SHP77 (cell line): ENCODE measurements around the gene MIEF1.
"Not testable (repeated sequence)": the region's sequence is repeated elsewhere in the genome, so short reads cannot be mapped to it uniquely, and the experiment has no call there.

Experiments used
- DNase-seq, 2 experiments: peaks; one replicate each; lab custom pipeline; 2025; lab: John Stamatoyannopoulos, UW

MIEF1 gene

DNA sequence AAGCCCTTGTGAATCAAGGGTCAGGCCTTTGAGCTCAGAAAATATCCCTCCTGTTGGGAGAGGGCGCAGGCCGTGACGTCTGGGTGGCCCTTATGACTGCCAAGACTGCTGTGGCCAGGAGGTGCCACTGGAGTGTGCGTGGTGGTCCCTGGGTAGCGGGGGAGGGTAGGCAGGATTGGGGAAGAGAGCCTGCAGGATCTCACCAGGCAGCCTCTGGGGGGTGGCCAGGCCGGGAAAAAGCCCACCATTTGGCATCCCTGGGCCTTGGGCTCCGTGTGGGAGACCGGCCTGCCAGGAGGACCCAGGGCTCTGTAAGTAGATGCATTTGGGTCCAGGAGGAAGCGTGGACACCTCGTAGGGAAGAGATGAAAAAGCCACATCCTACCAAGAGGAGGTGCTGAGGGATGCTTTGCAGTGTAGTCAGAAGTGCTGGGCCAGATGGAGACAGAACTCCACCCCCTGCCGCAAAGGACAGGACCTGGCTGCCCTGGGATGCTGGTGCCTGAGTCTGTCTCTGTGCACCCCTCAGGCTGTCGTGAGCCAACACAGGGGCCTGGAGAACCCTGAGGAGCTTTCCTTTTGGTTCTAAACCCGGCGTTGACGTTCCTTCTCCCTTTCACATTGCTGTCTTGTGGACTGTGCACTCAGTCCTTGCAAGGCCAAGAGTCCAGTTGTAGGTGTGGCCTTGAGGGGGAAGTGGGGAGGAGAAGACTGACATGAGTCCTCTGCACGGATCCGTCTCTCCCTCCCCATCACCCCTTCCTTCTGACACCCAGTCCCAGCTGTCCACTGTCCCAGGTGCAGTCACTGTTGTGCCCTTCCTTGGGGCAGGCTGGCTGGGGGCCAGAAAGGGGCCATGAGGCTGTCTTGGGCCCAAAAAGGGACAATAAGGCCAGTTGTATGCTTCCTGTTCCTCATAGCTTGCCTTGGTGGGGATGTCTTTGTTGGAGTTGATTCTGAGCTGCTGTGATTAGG is 12.7 kb upstream of the MIEF1 start:
- DNase-seq, result no peak

DNA sequence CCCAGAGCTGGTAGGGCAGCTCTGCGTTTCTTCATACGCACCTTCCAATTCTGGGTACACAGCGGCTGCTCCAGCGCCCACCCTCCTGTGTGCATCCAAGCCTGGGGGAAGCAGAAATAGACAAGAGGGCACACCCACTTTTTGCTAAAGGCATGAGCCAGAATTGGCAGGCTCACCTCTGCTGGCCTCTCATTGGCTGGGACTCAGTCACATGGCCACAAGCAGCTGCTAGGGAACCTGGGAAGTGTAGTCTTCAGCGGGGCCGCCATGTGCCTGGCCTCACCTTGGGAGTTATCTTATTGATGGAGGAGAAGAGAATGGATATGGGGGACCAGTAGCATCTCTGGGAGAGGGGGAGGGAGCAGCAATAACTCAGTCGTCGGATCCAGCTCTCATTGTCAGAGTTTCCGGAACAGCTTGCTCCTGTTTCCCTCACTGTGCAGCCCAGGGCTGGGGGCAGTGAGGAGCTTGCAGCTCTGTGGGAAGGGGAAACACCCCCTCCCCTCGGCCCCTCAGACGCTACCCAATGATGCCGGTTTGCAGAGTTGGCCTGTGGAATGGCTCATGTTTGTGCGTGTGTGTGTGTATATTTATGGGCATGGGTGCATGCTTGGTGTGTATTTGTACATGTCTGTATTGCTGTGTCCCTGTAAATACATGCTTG is 11.8 kb upstream of the MIEF1 start:
- DNase-seq, result peak; percentile 79 to 91

DNA sequence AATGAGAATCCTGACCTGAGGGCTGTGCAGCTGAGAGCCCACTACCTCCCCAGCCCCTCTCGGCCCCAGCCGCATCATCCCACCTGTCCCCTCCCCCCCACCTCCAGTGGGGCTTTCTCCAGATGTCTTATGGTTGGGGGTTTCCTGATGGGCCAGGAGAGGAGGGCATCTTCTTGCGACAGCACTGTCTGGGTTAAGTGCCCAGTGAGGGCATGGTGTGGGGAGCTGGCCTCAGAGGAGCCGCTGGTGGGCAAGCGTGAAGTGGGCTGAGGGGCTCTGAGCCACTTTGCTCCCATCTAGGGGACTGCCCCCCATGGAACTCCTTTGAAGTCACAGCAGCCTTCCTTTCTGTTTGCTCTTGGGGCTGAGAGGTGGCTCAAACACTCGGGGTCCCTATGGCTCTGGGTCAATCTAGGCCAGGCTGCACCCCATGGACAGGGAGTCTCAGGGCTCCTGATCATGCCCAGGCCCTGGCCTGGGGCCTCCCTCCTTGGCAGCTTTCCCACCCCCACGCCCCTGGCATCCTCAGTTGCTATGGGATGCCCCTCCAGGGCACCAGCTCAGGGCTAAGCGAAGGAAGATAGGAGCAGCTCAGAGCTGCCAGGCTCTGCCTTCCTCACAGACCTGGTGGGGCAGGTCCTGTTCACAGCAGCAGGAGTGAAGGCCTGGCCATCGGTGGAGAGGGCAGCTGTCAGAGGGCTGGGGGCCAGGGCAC is 11.0 kb upstream of the MIEF1 start:
- DNase-seq, result no peak

DNA sequence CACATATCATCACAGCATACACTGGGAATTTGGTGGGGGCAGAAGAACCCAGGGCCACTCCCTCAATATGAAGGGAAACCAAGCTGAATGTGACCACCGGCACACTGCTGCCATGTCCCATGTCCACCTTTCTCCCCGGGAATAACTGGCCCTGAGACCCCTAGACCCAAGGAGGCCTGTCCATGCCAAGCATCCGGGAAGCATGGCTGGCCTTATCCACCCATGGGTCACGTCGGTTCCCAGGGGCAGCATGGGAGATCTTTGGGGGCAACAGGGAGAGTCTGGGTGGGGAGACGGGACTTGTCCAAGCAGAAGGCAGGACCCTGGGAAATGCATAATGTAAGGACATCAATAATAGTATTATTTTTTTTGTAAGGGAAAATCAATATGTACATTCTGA is 10.4 kb upstream of the MIEF1 start:
- DNase-seq, result no peak

DNA sequence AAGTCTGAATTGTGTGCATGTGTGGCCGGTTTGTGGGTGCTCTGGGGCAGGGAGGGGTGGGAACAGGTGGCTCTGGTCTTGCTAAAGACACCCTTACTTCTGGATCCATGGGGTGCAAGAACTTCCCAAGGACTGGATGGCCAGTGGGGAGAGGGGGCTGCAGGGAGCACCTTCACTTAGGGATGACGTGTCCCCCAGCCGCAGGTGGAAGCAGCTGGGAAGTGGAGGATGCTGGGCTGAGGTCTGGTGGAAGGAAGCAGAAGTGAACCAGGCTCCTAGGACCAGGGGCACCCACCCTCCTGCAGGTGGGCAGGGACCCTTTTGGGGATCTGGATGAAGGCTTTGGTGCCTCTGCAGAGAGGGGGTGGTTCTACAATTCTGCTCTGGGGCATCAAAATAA is 9.9 kb upstream of the MIEF1 start:
- no peak for DNase-seq

DNA sequence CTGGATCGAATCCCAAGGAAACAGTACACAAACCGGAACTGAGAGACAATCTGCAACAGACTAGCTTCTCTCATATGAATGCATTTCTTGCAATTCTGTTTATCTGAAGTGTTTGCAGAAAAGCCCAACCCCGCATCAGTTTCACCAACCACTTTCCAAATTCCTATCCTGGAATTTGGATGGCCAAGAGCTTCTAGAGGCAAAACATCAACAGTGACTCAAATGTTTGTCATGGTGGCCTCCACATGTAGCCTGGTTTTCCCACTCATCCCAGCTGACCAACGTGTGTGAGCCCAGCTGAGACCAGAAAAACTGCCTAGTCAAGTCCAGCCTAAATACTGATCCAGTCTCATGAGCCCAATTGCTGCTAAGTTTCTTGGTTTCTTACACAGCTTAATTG is 8.3 kb upstream of the MIEF1 start:
- DNase-seq, result no peak

DNA sequence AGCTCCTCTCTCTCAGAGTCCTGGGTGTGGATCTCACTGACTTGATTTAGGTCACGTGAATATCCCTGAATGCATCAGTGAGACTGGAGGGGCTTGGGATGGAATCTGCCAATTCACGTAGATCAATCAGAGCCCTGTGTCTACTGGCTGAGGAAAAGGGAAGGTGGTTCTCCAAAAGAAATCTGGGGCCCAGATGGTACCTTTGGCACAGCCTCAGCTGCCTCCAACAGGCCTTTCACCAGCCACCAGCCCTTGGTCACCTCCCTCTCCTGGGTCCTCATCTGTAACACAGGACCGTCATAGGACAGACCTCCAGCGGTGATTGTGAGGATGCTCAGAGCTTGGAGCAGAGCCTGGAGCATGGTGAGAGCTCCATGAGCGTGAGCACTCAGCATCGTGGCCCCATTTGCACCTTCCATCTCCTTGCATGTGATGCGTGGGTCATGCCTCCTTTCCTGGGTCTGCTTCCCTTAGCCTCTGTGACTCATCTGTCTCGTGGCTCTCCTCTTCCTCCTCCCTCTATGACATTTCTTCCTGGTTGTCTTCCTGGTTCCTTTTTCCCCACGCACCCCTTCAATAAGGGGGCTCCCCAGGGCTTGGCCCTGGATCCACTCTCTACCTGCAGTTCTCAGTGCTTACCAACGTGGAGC is 7.5 kb upstream of the MIEF1 start:
- no peak for DNase-seq

DNA sequence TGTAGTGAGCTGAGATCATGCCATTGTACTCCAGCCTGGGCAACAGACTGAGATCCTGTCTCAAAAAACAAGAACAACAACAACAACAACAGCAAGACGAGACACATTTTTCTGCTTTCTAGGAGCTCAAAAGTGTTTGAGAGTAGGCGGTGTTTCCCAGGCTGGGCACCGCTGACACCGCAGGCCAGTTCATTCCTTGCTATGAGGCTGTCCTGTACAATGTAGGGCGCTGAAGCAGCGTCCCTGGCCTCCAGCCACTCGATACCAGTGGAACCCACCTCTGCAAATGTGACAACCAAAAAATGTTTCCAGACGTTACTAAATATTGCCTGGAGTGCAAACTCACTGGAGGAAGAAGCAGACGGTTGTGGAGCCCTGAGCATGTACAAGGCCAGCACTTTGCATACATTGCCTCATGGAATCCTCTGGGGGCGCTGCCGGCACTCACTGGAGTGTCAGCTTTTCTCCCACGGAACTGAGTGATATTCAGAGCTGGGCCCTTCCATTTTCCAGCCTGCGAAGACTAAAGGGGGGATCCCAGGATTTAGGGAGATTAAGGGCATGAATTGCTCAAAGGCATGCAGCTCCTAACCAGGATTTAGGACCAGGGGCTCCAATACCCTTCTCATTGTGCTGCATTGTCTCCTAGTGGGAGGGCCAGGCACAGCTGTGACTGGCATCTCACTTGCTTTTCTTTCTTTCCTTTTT is 5.8 kb upstream of the MIEF1 start:
- DNase-seq, result peak; percentile 61 to 87

DNA sequence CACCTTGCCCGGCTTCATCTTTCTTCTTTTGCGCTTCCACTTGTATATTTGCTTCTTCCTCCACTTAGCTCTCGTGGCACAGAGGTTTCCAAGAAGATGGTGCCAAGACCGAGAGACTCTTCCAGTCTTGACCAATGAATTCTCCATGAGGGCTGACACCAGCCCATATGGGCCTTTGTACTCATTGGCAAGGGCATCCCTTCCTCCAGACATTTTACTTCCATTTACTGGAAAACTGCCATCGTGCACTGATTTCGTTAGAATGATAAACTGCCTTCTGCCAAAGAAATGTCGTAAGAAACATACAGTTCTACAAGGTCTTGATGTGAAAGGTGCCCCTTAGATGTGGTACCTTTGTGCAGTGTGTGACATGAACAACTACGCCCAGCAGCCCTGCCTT is 4.7 kb upstream of the MIEF1 start:
- no peak for DNase-seq

DNA sequence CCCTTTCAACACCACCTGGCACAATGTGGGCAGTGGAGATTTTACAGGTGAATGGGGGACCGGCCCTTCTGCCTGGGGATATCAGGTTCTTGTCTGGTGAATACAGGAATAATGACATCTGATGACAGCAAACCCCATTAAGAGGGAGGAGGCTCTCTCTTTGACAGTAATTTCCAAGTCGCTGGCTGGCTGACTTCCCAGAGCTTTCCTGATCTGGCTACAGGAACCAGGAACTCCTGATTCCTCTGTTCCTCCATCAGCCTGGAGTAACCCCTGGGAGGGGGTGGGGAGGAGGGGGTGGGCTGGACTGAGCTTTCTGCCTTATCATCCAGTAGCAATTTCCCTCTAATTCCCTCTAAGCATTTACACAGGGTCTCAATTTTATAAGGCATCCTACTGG is 3.7 kb upstream of the MIEF1 start:
- DNase-seq, result no peak

DNA sequence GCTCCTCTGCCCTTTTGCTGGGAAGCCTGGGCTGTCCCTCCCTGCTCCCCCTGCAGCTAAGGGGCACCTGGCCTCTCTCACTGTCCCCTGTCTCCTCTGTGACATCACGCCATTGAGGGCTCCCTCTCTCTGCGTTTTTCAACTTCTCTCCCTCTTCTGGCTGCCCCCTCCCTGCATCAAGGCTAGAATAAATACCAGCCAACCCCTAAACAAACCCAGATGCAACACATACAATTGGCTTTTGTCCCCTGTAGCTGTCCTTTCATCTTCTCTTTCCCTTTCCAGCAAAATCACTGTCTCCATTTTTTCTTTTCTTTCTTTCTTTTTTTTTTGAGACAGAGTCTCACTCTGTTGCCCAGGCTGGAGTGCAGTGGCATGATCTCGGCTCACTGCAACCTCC is 3.3 kb upstream of the MIEF1 start:
- peak in 1 of 2 experiments; percentile 21 for DNase-seq

DNA sequence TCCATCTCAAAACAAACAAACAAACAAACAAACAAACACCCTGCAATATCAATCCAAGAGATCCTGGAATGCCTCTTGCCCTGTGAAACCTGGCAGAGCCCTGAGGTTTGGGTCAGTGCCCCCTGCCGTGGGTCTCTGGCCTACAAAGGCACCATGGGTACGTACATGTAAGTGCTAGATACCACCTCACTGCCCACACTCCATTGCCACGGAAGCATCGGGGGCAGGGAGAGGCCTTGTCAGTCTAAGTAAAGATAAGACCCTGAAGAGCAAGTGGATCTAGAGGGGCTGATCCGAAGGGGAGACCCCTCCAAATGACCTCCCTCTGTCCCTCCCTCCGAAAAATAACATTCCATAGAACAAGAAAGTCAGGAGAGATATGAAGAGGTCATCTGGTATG is 2.0 kb upstream of the MIEF1 start:
- no peak for DNase-seq

DNA sequence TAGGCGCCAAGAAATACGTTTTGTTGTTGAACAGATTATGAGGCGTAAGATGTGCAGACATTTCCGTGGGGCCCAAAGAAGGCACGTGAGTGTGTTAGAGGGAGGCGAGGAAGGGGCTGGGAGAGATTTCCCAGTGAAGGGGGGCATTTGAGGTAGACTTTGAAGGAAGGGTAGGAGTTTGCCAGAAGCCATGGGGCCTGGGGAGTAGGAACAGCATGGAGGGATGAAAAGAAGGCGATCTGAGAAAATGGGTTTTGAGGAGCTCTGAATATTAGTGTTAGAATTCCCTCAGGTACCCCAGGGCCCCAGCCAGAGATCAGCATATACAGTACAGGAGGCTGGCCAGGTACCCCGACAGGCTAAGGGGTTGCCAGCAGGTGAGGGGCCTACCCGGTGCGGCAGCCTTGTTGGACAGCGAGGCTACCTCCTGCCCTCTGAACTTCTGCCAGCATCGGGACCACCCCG is 414 bp upstream of the MIEF1 start:
- DNase-seq, result no peak

DNA sequence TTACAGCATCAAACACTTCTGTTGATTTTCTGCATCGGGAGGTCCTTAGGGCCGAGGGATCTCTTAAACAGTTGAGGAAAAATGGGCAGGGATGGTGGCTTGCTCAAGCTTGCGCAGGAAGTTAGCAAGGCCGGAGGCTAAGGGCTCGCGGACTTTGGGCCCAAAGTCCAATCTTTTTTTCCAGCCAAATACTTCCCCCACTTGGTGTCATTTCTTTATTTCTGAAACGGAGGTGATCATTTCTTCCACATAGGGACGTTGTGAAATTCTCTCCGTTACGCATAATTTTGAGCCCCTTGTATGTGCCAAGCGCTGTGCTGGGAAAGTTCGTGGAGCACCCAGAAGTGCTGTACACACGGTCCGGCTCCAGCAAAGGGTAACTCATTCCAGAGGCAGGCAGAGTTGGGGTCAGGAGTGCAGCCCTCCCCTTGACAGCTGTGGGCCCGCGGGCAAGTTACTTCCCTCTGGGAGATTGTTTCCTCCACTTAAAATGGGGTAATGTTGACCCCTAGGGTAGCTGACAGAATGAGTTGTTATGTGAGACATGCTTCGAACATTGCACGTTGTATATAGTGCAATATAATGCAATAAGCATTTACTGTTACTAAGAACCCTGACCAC is 809 bp downstream of the MIEF1 start:
- no peak for DNase-seq

DNA sequence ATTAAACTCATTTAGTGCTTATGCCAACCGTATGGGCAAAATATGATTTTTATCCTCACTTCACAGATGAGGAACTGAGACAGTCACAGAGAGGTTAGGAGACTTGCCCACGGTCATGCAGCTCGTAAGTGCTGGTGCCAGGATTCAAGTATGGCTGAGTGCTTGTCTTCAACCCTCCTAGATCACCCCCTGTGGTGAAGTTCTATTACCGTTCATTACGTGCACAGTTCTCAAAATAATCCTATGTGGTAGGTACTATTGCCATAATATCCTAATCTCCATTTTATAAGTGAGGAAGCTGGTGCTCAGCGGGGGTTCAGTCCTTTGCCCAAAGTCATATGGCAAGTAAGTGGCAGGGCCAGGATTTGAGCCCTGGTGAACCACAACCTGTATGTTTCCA is 1.5 kb downstream of the MIEF1 start:
- DNase-seq, result no peak

DNA sequence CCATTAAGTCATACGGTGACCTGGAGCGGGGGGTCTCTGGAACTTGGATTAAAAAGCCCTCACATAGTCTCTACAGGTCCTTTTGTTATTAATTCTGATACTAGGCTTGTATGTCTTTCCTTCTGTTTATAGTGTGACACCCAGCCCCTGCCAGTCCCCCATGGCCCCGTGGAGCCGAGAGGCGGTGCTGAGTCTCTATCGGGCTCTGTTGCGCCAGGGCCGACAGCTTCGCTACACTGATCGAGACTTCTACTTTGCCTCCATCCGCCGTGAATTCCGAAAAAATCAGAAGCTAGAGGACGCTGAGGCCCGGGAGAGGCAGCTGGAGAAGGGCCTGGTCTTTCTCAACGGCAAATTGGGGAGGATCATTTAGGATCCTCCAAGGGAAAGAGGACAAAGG is 2.0 kb downstream of the MIEF1 start:
- DNase-seq, result no peak

DNA sequence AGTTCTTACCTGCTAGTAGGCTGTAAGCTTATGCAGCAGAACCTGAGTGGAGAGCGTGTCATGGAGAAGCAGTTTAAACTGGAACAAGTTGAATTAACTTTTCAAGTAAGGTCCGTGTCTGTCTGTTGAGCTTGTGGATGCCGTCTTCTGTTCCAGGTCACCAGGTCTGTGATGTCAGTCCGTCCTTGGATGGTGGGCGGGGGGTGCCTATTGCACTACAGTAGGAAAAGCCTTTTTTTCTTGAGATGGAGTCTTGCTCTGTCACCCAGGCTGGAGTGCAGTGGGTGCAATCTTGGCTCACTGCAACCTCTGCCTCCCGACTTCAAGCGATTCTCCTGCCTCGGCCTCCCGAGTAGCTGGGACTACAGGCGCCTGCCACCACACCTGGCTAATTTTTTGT is 4.9 kb downstream of the MIEF1 start:
- not testable (repeated sequence) for DNase-seq

DNA sequence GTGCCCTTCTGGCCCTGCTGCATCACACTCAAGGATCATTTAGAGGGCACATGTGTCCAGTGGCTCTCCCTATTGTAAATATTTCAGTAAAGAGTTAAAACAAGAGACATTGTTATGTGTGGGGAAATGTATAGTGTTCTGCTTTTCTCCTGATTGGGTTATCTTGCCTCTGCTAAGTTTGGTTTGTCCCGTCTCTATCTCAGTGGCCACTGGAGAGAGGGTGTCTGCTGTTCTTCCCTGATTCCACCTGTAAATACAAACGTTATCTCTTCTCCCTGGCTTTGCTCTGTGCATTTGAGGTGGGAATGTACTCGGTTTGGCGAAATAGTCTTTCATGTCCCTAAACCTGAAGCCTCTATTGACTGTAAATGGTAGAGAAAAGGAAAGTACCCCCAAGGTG is 6.3 kb downstream of the MIEF1 start:
- no peak for DNase-seq

DNA sequence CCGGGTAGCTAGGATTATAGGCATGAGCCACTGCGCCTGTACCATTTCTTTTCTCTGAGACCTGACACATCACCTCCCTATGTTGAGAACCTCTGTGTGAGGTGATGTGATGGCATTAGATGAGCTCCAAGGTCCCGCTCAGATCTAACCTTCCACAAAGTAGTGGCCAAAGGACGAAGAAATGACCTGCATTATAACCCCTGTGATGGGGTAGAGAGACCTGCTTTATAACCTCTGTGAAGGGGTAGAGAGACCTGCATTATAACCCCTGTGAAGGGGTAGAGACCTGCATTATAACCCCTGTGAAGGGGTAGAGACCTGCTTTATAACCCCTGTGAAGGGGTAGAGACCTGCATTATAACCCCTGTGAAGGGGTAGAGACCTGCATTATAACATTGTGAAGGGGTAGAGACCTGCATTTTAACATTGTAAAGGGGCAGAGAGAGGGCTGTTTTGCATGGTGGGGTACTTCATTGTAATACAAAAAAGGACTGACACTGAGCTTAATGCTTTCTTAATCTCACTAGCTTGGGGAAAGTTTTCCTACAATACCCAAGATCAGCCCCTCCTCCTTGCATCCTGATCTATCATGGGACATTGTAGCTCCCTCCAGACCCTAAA is 8.5 kb downstream of the MIEF1 start:
- DNase-seq, result no peak

DNA sequence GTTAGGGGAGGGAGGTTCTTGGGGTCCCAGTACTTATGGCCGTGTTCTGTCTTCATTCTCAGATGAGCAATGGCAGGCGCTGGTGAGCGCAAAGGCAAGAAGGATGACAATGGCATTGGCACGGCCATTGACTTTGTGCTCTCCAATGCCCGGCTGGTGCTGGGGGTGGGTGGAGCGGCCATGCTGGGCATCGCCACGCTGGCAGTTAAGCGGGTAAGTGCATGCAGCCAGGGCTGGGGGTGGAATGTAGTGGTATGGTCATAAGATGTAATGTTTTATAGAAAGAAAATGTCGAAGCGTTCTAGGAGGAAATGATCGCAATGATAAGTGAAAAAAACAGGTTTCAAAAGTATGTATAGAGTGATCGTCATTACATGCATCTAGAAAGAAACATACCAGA is 9.1 kb downstream of the MIEF1 start:
- no peak for DNase-seq

DNA sequence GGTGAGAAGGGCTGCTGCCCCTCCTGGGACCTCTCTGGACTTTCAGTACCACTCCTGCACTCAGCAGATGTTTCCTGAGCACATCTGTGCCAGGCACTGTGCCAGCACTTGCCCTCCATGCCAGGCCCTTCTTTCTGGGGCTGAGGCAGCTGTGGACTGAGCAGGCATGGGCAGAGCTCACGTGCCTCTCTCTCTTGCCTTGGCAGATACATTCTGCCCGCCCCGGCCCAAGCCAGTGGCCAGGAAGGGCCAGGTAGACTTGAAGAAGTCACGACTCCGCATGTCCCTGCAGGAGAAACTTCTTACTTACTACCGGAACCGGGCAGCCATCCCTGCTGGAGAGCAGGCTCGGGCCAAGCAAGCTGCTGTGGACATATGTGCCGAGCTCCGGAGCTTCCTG is 9.9 kb downstream of the MIEF1 start:
- no peak for DNase-seq
